HG03469 (cell line): ENCODE results near the gene SNX32.
"Not testable (repeated sequence)": the region's sequence is repeated elsewhere in the genome, so short reads cannot be mapped to it uniquely, and the experiment has no call there.

ENCODE experiments used
- ATAC-seq: cut with Tn5 transposase; IDR thresholded peaks from one replicate; pipeline ENCODE4 v1.9.1; 2021; ENCODE audit warnings: mild to moderate bottlenecking, moderate library complexity, moderate number of reproducible peaks; ENCODE audit not compliant: unreplicated experiment

The SNX32 gene

GRCh38 chr11:65883058-65883761, 49.4 kb downstream of the SNX32 start:
- ATAC-seq = no peak

- ATAC-seq = no peak
Observed at GRCh38 chr11:65883786-65884715, 50.3 kb downstream of the SNX32 start.

- no peak for ATAC-seq
Observed at GRCh38 chr11:65884716-65885092, 50.9 kb downstream of the SNX32 start.

GRCh38 chr11:65885231-65885630, 51.5 kb downstream of the SNX32 start:
- no peak for ATAC-seq

DNA sequence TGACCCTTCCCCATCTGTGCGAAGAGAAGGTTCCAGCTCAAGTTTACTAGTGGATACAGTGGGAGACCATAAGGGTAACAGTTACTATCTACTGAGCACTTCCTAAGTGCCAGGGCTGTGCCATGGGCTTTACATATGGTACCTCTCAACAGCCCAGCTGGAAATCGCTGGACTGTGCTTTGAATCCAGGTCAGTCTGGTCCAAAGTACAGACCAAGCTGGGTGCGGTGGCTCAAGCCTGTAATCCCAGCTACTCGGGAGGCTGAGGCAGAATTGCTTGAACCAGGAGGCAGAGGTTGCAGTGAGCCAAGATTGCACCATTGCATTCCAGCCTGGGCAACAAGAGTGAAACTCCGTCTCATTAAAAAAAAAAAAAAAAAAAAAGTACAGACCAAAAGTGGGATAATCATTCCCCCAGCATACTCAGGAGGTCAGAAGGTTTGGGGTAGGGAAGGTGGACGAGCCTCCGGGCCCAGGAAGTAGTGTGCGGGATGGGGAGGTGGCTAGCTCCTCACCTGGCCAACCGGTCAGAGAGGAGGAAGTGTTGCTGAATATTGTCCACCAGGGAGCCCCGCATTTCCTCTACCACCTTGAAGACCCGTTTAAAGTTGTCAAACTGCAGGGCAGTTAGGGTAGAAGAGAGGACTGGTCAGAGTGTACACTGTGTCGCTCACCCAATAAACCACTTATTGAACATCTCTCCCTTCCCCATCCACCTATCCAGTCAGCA, 52.2 kb downstream of the SNX32 start:
- ATAC-seq = no peak

- ATAC-seq = no peak
Observed at GRCh38 chr11:65886826-65887722, 53.3 kb downstream of the SNX32 start.

GRCh38 chr11:65887723-65888162, 54.0 kb downstream of the SNX32 start:
- ATAC-seq = no peak

DNA sequence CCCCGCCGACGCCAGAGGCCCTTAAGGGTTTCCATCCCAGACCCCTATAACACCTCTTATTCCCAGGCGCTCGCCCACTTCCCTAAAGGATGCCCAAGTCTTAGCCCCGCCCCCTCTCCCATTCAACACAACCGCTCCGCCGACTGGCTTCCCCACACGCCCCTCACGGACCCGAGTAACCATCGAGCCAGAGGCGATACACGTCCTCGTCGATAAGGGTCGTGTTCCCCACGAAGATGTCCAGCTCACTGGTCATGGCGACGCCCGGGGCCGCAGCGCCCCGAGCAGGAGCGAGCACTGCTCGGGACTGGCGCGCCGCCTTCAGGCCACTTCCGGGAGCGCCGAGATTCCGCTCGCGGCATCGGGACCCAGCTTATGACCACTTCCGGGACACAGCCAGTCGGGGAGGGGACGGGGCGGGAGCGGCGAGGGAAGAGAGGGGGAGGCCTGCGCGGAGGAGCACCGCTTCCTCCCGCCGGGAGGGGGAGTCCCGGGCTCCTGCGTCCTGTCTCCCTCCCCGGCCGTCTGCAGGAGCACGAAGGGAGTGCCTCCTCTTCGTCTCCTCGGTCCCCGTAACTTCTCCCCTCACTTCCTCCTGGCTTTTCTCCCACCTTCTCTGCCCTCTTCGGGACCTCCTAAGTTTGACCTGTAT, 54.5 kb downstream of the SNX32 start, which contains the start of gene FIBP:
Gene FIBP, minus strand, starts transcription at position 309 of the 652 bp plus-strand sequence. Its CDS starts 53 bp downstream, at position 256.
- ATAC-seq = peak; percentile 25

DNA sequence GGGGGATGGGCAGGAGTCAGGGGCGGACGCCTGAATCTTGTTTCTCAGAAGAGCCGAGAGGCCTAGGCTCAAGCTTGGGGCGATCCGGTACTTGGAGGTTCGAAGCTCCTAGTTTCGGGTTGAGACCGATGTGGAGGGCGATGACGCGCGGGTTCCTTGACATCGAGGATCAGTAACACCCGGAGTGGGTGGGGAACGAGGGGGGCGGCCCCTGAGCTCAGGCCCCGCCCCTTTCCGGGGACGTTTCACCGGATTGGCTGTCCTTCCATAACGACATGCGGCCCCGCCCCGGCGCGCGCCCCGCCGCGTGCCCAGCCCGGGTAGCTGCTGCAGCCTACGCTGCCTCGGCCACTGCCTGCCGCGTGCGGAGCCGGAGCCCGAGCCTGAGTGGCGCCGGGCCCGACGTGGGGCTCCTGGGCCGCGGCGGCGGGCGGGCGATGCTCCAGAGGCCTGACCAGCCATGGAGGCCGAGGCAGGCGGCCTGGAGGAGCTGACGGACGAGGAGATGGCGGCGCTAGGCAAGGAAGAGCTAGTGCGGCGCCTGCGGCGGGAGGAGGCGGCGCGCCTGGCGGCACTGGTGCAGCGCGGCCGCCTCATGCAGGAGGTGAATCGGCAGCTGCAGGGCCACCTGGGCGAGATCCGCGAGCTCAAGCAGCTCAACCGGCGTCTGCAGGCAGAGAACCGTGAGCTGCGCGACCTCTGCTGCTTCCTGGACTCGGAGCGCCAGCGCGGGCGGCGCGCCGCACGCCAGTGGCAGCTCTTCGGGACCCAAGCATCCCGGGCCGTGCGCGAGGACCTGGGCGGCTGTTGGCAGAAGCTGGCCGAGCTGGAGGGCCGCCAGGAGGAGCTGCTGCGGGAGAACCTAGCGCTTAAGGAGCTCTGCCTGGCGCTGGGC, 56.8 kb downstream of the SNX32 start, which contains the start of gene CCDC85B:
Gene CCDC85B, plus strand, starts transcription at position 350 of the 895 bp plus-strand sequence. Its CDS starts 111 bp downstream, at position 461.
- no peak for ATAC-seq

DNA sequence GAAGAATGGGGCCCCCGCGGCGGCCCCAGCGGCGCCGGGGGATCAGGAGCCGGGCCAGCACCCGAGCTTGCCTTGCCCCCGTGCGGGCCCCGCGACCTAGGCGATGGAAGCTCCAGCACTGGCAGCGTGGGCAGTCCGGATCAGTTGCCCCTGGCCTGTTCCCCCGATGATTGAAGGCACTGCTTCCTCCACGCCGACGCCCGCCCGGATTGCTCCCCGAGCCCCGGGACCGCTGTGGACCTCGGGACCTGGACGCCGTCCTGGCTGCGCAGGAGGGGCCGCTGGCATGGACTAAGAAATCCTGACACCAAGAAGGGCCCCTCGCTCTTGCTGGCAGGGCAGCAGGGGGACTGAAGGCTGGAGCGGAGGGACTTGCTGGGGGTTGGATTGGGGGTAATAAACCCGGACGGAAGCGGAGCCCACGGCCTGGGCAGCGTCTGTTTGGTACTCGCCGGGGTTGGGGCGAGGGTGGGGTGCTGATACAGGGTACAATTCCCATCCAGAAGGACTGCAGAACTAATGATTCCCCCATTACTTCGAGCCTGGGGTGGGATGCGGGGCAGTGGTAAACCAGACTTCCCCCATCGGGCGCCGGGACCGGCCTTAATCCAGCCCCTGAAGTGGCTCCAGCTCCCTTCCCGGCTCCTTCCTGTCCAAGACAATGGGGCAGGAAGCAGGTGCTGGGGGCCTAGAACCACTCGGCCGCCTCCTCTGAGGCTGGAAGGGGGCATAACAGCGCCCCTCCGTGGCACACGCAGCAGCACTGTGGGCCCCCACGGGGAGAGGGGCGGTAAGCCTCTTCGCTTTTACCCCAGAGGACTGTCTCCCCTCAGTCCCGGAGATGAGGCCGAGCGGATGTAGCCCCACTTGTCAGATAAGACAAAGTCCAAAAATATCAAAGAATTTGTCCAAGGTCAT, 57.7 kb downstream of the SNX32 start:
- no peak for ATAC-seq

DNA sequence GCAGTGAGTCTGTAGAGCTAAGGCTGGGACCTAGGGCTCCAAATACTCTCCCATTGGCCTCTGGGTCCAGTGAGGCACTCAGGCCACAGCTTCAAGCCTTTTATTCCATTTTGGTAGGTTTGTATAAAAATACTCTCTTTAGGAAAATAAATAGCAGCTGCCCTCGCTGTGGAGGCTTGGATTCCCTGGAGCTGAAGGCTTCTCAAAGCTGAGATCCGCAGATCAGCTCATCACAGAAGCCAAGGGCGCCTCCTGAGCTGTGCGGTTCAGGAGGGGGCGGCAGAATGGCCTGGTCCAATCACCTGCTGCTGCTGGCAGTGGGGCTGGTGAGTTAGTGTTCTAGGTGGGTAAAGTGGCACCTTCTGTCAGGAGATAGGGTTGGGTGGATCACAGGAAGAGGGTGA, 58.4 kb downstream of the SNX32 start:
- ATAC-seq = not testable (repeated sequence)

DNA sequence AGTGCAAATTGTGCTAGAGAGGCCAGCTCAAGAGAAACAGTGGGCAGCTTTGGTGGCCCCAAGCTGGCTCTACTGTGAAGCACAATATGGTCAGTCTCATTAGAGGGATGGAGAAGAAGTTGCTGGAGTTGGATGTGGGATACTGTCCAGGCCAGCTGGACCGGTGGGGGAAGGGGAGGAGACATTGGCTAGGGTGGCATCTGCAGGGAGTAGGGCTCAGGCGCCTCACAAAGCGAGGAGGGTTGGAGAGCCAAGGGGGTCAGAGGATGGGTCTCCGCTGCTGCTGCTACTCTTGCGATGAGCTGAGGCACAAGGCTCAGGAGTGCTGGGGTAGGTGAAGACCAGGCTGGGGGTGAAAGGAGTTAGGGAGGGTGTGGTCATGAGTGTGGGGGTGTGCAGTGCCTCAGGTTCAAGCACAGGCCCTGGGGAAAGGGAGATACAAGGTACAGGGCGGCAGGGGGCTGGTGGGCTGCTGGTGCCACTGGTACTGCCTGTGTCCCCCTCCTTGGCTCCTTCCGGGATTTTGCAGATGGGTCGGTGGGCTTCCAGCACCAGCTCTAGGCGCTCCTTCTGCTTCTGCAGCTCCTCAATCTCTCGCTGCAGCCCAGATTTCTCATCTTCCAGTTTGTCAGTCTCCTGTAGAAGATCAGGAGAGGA, 59.0 kb downstream of the SNX32 start:
- ATAC-seq = no peak

- ATAC-seq = no peak
Observed at GRCh38 chr11:65894034-65894591, 60.4 kb downstream of the SNX32 start.

DNA sequence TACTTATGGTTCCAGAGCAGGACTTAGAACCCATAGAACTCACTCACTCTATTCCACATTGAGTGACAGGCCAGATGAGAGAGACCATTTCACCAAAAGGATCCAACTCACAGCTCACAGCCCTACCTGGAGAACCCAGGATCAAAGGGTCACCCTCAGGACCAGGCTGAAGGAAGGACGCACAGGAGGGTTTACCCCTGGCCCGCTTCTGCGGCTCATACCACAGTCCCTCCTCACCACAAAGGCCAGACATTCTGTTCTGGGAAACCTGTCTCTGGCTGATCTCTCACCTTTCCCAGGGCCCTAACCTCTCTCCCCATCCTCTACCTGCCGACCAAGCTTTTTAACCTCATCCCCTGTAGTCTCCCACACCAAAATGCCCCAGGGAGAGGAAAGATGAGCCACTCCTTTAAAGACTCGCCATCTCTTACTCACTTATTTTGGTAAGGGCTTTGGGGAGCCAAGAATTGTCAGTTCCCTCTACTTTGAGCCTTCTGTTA, 61.8 kb downstream of the SNX32 start:
- no peak for ATAC-seq

GRCh38 chr11:65896034-65896999, 62.6 kb downstream of the SNX32 start:
- ATAC-seq = no peak
